BLaER1 (cell line): ENCODE data around the gene CEACAM3.
"Not testable (repeated sequence)": the region's sequence is repeated elsewhere in the genome, so short reads cannot be mapped to it uniquely, and the experiment has no call there.

Experiments used
- H3K27ac ChIP-seq: shearing (Covaris generic); formaldehyde crosslinking; 2 replicates; pipeline ENCODE4 v1.8.1; 2022
- H3K27me3 ChIP-seq: shearing (Covaris generic); formaldehyde crosslinking; 2 replicates; pipeline ENCODE4 v1.8.1; 2022
- H3K36me3 ChIP-seq: shearing (Covaris generic); formaldehyde crosslinking; 2 replicates; pipeline ENCODE4 v1.8.1; 2022
- H3K4me1 ChIP-seq: shearing (Covaris generic); formaldehyde crosslinking; 2 replicates; pipeline ENCODE4 v1.8.1; 2022
- H3K4me2 ChIP-seq: shearing (Covaris generic); formaldehyde crosslinking; 2 replicates; pipeline ENCODE4 v1.8.1; 2022
- H3K4me3 ChIP-seq: shearing (Covaris generic); formaldehyde crosslinking; 2 replicates; pipeline ENCODE4 v1.8.1; 2022
- H3K9ac ChIP-seq: shearing (Covaris generic); formaldehyde crosslinking; 2 replicates; pipeline ENCODE4 v1.8.1; 2022
- H3K9me3 ChIP-seq: shearing (Covaris generic); formaldehyde crosslinking; 2 replicates; pipeline ENCODE4 v1.8.1; 2022
- H4K20me1 ChIP-seq: shearing (Covaris generic); formaldehyde crosslinking; 2 replicates; pipeline ENCODE4 v1.8.1; 2022
- Cebpa-rat ChIP-seq: shearing (Covaris generic); IDR thresholded peaks from 2 replicates; pipeline ENCODE4 v1.8.1; 2022

The CEACAM3 gene

GRCh38 chr19:41769608-41770007 is 26.8 kb upstream of the CEACAM3 start:
- Histone ChIP-seq H3K4me3 (no peak overlapping the region), H3K27me3 (no peaks in the 10 kb centered on the region), H3K9me3 (peaks cover 6% of the 10 kb centered on the region), H4K20me1 (no peaks in the 10 kb centered on the region), H3K36me3 (no peaks in the 10 kb centered on the region), H3K4me1 (peaks cover 10% of the 10 kb centered on the region), H3K9ac (no peak overlapping the region), H3K27ac (no peak overlapping the region), H3K4me2 (no peak overlapping the region)
- TF ChIP-seq Cebpa-rat = no peak

- H3K9me3 ChIP-seq = peaks cover 6% of the 10 kb centered on the region
- H3K4me1 ChIP-seq = peaks cover 15% of the 10 kb centered on the region
- no peak for TF ChIP-seq Cebpa-rat
- H3K36me3 ChIP-seq = no peaks in the 10 kb centered on the region
- H3K27me3 ChIP-seq = no peaks in the 10 kb centered on the region
- H4K20me1 ChIP-seq = no peaks in the 10 kb centered on the region
- no peak overlapping the region for H3K9ac ChIP-seq
- no peak overlapping the region for H3K4me2 ChIP-seq
- no peak overlapping the region for H3K27ac ChIP-seq
- H3K4me3 ChIP-seq = no peak overlapping the region
Observed at GRCh38 chr19:41771410-41771809, 25.0 kb upstream of the CEACAM3 start.

GRCh38 chr19:41774515-41774980 is 21.8 kb upstream of the CEACAM3 start:
- Histone ChIP-seq H4K20me1 (no peaks in the 10 kb centered on the region), H3K27me3 (no peaks in the 10 kb centered on the region), H3K36me3 (no peaks in the 10 kb centered on the region), H3K4me2 (peak overlapping the region; percentile 62), H3K27ac (no peak overlapping the region), H3K9ac (no peak overlapping the region), H3K4me3 (no peak overlapping the region), H3K9me3 (no peaks in the 10 kb centered on the region), H3K4me1 (peaks cover 15% of the 10 kb centered on the region)
- TF ChIP-seq Cebpa-rat = no peak

GRCh38 chr19:41776700-41777099 is 19.7 kb upstream of the CEACAM3 start:
- H3K4me1 ChIP-seq = peaks cover 19% of the 10 kb centered on the region
- no peak overlapping the region for H3K9ac ChIP-seq
- H3K27me3 ChIP-seq = no peaks in the 10 kb centered on the region
- no peak overlapping the region for H3K4me3 ChIP-seq
- H4K20me1 ChIP-seq = no peaks in the 10 kb centered on the region
- no peaks in the 10 kb centered on the region for H3K9me3 ChIP-seq
- no peak overlapping the region for H3K4me2 ChIP-seq
- no peaks in the 10 kb centered on the region for H3K36me3 ChIP-seq
- no peak for TF ChIP-seq Cebpa-rat
- no peak overlapping the region for H3K27ac ChIP-seq

- TF ChIP-seq Cebpa-rat = no peak
- Histone ChIP-seq H3K4me1 (peaks cover 68% of the 10 kb centered on the region), H4K20me1 (no peaks in the 10 kb centered on the region), H3K9ac (peak overlapping the region; percentile 76), H3K4me2 (peak overlapping the region; percentile 97), H3K36me3 (no peaks in the 10 kb centered on the region), H3K4me3 (0 out of 2 replicates have a peak overlapping the region, but pooled peaks have one; percentile 57), H3K27ac (peak overlapping the region; percentile 90), H3K27me3 (no peaks in the 10 kb centered on the region), H3K9me3 (no peaks in the 10 kb centered on the region)
Observed at GRCh38 chr19:41783612-41784011, 12.8 kb upstream of the CEACAM3 start.

- no peaks in the 10 kb centered on the region for H3K9me3 ChIP-seq
- peak overlapping the region; percentile 76 for H3K9ac ChIP-seq
- H3K4me1 ChIP-seq = peaks cover 72% of the 10 kb centered on the region
- H3K27ac ChIP-seq = peak overlapping the region; percentile 90
- H3K27me3 ChIP-seq = no peaks in the 10 kb centered on the region
- peak overlapping the region; percentile 57; the same call in 1 of the 2 replicates for H3K4me3 ChIP-seq
- H4K20me1 ChIP-seq = no peaks in the 10 kb centered on the region
- no peaks in the 10 kb centered on the region for H3K36me3 ChIP-seq
- no peak for TF ChIP-seq Cebpa-rat
- peak overlapping the region; percentile 97 for H3K4me2 ChIP-seq
Observed at GRCh38 chr19:41784312-41784711, 12.1 kb upstream of the CEACAM3 start.

GRCh38 chr19:41784743-41785142 is 11.6 kb upstream of the CEACAM3 start:
- Histone ChIP-seq H3K9me3 (no peaks in the 10 kb centered on the region), H3K4me2 (peak overlapping the region; percentile 97), H3K27ac (peak overlapping the region; percentile 90), H3K4me1 (peaks cover 74% of the 10 kb centered on the region), H3K4me3 (peak overlapping the region; percentile 57), H4K20me1 (no peaks in the 10 kb centered on the region), H3K9ac (peak overlapping the region; percentile 76), H3K36me3 (no peaks in the 10 kb centered on the region), H3K27me3 (no peaks in the 10 kb centered on the region)
- no peak for TF ChIP-seq Cebpa-rat

GRCh38 chr19:41785653-41786052 is 10.7 kb upstream of the CEACAM3 start:
- Histone ChIP-seq H3K27ac (peak overlapping the region; percentile 90; the same call in 1 of the 2 replicates), H3K4me1 (peaks cover 74% of the 10 kb centered on the region), H3K27me3 (no peaks in the 10 kb centered on the region), H3K4me3 (peak overlapping the region; percentile 57), H3K9me3 (no peaks in the 10 kb centered on the region), H3K4me2 (peak overlapping the region; percentile 97), H3K9ac (peak overlapping the region; percentile 76; the same call in 1 of the 2 replicates), H4K20me1 (no peaks in the 10 kb centered on the region), H3K36me3 (no peaks in the 10 kb centered on the region)
- no peak for TF ChIP-seq Cebpa-rat

- H3K4me2 ChIP-seq = peak overlapping the region; percentile 97
- no peaks in the 10 kb centered on the region for H3K36me3 ChIP-seq
- H3K4me1 ChIP-seq = peaks cover 66% of the 10 kb centered on the region
- H3K27me3 ChIP-seq = no peaks in the 10 kb centered on the region
- no peaks in the 10 kb centered on the region for H4K20me1 ChIP-seq
- H3K27ac ChIP-seq = no peak overlapping the region
- no peak overlapping the region for H3K9ac ChIP-seq
- H3K4me3 ChIP-seq = no peak overlapping the region
- no peak for TF ChIP-seq Cebpa-rat
- H3K9me3 ChIP-seq = no peaks in the 10 kb centered on the region
Observed at GRCh38 chr19:41787055-41787454, 9.3 kb upstream of the CEACAM3 start.

- not testable (repeated sequence) for H3K4me3 ChIP-seq, H3K27ac ChIP-seq, H3K9me3 ChIP-seq, H3K36me3 ChIP-seq, H4K20me1 ChIP-seq, H3K4me2 ChIP-seq, H3K27me3 ChIP-seq, H3K9ac ChIP-seq
- peaks cover 52% of the 10 kb centered on the region for H3K4me1 ChIP-seq
Observed at GRCh38 chr19:41788518-41788917, 7.9 kb upstream of the CEACAM3 start.

GRCh38 chr19:41789053-41789452 is 7.3 kb upstream of the CEACAM3 start:
- H3K36me3 ChIP-seq, H3K4me3 ChIP-seq, H3K9me3 ChIP-seq, H3K27me3 ChIP-seq, H3K27ac ChIP-seq, H3K4me2 ChIP-seq, H3K9ac ChIP-seq, H4K20me1 ChIP-seq: not testable (repeated sequence)
- H3K4me1 ChIP-seq = peaks cover 46% of the 10 kb centered on the region
